ENCODE results near the gene SEC23IP.
"Not testable (repeated sequence)": the region's sequence is repeated elsewhere in the genome, so short reads cannot be mapped to it uniquely, and the experiment has no call there.

Gene SEC23IP

DNA sequence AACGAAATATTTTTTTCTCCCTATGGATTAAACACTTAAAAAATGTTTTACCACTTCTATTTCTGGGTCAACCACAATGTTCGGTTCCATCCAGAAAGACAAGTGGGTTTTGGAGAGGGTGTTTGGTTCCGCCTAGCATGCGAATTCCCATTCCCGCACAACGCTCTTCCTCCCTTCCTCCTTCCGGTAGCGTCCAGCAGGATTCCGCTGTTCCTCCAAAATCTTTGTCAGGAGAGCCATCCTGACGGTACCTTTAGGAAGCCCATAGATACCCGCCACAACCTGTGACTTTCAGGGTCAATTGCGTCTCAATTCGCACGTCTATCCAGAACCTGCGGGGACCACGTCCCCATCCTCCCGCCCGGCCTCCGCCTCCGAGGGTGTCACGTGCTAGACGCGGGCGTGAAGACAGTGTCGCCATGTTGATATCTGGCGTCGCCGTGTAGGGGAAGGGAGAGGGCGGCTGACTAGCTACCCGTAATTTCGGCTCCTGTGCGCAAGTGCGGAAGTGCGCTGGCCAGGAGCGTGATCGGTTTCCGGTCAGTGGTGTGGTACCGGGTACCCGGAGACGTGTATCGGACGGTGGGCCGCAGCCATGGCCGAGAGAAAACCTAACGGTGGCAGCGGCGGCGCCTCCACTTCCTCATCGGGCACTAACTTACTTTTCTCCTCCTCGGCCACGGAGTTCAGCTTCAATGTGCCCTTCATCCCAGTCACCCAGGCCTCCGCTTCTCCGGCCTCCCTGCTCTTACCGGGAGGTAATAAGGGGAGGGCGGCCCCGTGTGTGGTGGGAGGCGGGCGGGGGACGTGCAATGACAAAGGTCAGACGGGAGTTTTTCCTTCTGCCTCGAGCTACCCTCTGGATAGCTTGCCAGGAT is at the start of gene SEC23IP:
Gene SEC23IP (plus strand): TSS at position 543 of the 878 bp plus-strand sequence. CDS start 53 bp downstream, at position 596.
- in situ Hi-C loops (cut with HindIII; ENCODE audit: low pct_ligation_motif_present, low pct_unique_long_range_greater_than_20kb, low sequenced_read_pairs): no loop called here
- DNase-seq: peak; percentile 97

GRCh38 chr10:119845656-119846055 is 46.9 kb upstream of the SEC23IP start:
- in situ Hi-C loops (cut with HindIII; ENCODE audit: low pct_ligation_motif_present, low pct_unique_long_range_greater_than_20kb, low sequenced_read_pairs): no loop called here
- no peak for DNase-seq

GRCh38 chr10:119849031-119849789 is 43.3 kb upstream of the SEC23IP start:
- in situ Hi-C loops (cut with HindIII; ENCODE audit: low pct_ligation_motif_present, low pct_unique_long_range_greater_than_20kb, low sequenced_read_pairs): no loop called here
- DNase-seq: peak; percentile 79

- no peak for DNase-seq
- in situ Hi-C loops (cut with HindIII; ENCODE audit: low pct_ligation_motif_present, low pct_unique_long_range_greater_than_20kb, low sequenced_read_pairs): no loop called here
These were observed 42.6 kb upstream of the SEC23IP start for GRCh38 chr10:119849944-119850343.

DNA sequence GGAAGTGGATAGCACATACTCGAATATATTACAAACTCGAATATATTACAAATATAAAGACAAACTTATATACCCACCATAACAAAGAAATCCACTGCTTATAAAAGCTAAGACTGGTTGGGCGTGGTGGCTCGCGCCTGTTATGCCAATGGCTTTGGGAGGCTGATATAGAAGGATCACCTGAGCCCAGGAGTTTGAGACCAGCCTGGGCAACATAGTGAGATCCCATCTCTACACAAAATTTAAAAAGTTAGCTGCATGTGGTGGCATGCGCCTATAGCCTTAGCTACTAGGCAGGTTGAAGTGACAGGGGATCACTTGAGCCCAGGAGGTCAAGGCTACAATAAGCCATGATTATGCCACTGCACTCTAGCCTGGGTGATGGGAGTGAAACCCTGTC is 40.3 kb upstream of the SEC23IP start:
- in situ Hi-C loops (cut with HindIII; ENCODE audit: low pct_ligation_motif_present, low pct_unique_long_range_greater_than_20kb, low sequenced_read_pairs): no loop called here
- DNase-seq: no peak

DNA sequence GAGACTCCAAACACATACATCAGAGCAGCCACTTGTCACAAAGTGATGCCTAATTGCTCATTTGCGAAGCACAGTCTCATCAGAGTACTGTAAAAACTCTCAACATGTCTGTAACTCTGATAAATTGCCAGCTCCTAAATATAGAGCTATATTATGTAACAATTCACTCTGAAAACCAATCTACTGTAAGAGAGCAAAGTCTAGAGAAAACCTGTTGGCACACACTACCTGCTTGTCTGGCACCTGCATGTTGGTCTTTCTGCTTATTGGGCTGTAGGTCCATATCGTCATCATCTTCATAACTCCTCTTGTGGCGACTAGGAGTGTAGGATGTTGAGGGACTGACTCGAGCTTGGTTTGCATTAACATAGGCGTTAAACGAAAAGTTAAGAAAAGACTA is 39.7 kb upstream of the SEC23IP start:
- in situ Hi-C loops (cut with HindIII; ENCODE audit: low pct_ligation_motif_present, low pct_unique_long_range_greater_than_20kb, low sequenced_read_pairs): no loop called here
- DNase-seq: no peak

GRCh38 chr10:119853574-119853973 is 39.0 kb upstream of the SEC23IP start:
- no peak for DNase-seq
- in situ Hi-C loops (cut with HindIII; ENCODE audit: low pct_ligation_motif_present, low pct_unique_long_range_greater_than_20kb, low sequenced_read_pairs): no loop called here

DNA sequence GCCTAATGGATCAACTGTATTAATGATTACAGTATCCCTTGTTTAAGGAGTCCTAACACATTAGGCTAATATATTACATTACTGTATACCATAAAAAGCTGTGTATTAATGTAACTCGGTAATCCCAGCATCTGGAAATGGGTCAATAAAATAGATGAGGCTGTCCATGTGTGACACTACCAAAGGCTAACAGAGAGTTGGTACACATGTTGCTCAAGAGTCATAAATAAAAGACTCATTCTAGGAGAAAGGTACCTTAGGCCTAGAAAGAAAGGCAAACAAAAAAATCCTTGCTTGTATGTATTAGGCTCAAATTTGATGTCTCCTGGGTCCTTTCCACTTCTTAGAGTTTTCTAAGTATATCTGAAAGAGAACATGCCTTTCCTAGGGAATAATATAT is 34.5 kb upstream of the SEC23IP start:
- DNase-seq: no peak
- in situ Hi-C loops (cut with HindIII; ENCODE audit: low pct_ligation_motif_present, low pct_unique_long_range_greater_than_20kb, low sequenced_read_pairs): no loop called here

- DNase-seq: peak; percentile 61
- in situ Hi-C loops (cut with HindIII; ENCODE audit: low pct_ligation_motif_present, low pct_unique_long_range_greater_than_20kb, low sequenced_read_pairs): no loop called here
These were observed 32.9 kb upstream of the SEC23IP start for GRCh38 chr10:119859420-119860258.

GRCh38 chr10:119860866-119861607 is 31.5 kb upstream of the SEC23IP start:
- in situ Hi-C loops (cut with HindIII; ENCODE audit: low pct_ligation_motif_present, low pct_unique_long_range_greater_than_20kb, low sequenced_read_pairs): no loop called here
- no peak for DNase-seq

DNA sequence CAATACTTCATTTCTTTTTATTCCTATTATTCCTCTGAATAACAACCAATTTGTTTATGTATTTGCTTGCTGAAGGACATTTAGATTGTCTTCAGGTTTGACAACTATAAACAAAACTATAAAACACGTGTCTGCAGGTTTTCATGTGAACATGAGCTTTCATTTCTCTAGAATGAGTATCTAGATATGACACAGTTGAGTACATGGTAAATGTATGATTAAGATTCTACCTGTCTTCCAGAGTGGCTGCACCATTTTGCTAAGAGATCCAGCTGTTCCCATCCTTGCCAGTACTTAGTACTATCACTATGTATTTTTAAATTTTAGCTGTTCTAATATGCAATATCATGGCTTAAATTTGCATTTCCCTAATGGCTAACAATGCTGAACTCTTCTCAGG is 30.0 kb upstream of the SEC23IP start:
- DNase-seq: no peak
- in situ Hi-C loops (cut with HindIII; ENCODE audit: low pct_ligation_motif_present, low pct_unique_long_range_greater_than_20kb, low sequenced_read_pairs): no loop called here

GRCh38 chr10:119863951-119864565 is 28.5 kb upstream of the SEC23IP start:
- DNase-seq: no peak
- in situ Hi-C loops (cut with HindIII; ENCODE audit: low pct_ligation_motif_present, low pct_unique_long_range_greater_than_20kb, low sequenced_read_pairs): no loop called here

DNA sequence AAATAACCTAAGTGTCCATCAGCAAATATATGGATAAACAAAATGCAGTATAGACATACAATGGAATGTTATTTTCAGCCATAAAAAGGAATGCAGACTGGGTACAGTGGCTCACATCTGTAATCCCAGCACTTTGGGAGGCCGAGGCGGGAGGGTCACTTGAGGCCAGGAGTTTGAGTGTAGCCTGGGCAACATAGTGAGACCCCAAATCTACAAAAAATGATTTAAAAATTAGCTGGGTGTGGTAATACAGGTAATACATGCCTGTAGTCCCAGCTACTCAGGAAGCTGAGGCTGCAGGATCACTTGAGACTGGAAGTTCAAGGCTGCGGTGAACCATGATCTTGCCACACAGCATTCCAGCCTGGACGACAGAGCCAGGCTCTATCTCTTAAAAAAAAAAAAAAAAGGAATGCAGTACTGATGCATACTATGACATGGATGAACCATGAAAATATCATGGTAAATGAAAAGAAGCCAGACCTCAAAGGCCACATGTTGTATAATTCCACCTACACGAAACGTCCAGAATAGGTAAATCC is 26.8 kb upstream of the SEC23IP start:
- in situ Hi-C loops (cut with HindIII; ENCODE audit: low pct_ligation_motif_present, low pct_unique_long_range_greater_than_20kb, low sequenced_read_pairs): no loop called here
- DNase-seq: no peak

DNA sequence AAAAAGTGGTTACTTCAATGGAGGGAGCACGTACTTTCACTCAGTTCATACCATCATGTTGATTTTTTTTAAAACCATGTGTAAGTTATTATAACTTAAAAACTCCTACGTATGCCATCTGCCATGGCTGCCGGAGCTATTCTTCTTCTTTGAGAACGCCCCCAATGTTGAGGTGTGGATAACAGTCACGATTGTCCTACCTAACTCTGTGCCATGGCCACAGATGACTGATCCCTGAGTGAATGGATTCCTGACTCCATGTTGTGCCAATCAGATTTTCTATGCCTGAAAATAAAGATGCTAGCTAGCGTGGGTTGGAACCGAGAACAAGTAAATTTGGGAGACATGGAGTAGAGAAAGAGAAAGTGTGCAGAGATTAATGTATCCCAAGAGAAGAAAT is 25.2 kb upstream of the SEC23IP start:
- in situ Hi-C loops (cut with HindIII; ENCODE audit: low pct_ligation_motif_present, low pct_unique_long_range_greater_than_20kb, low sequenced_read_pairs): no loop called here

DNA sequence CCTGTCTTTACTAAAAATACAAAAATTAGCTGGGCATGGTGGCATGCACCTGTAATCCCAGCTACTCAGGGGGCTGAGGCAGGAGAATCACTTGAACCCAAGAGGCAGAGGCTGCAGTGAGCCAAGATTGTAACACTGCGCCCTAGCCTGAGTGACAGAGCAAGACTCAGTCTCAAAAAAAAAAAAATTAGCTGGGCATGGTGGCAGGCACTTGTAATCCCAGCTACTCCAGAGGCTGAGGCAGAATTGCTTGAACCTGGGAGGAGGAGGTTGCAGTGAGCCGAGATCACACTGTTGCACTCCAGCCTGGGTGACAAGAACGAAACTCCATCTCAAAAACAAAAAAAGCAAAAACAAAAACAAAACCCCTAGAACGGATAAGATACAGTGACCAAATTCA is 23.1 kb upstream of the SEC23IP start:
- DNase-seq; in situ Hi-C loops (cut with HindIII; ENCODE audit: low pct_ligation_motif_present, low pct_unique_long_range_greater_than_20kb, low sequenced_read_pairs): not testable (repeated sequence)

More for the DNA sequence above, 25.2 kb upstream of the SEC23IP start:
- DNase-seq: no peak

DNA sequence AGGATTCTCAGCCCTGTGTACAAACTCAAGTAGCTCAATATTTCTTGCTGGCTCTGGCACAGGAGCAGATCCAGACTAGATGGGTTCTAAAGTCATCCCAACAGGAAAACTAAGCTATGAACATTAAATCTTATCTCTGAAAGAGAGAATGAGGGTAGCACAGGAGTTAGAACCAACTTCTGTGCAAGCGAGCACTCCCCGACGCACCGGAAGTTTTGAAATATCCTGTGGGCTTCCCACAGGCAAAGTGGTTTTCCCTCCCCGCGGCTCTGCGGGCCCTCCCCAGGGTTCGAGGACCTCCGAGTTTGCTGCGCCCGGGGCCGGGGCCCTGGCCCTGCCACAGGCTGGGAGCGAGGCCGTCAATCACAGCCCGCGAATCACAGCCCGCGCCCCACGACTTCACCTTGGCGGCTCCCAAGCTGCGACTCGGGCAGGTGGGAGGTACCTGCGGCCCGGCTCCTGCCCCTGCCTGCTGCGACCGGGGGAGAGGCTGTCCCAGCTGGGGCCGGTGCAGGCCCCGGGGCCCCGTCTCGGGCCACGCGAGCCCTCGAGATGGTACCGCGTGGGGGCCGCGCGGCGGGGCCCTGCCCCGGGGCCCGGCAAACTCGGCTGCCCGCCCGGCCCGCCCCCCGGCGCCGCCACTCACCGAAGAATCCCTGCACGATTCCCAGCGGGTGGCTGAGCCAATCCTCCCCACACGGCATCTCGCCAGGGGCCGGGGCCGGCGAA is 20.5 kb upstream of the SEC23IP start:
- peak; percentile 43 for DNase-seq
- in situ Hi-C loops (cut with HindIII; ENCODE audit: low pct_ligation_motif_present, low pct_unique_long_range_greater_than_20kb, low sequenced_read_pairs): no loop called here

DNA sequence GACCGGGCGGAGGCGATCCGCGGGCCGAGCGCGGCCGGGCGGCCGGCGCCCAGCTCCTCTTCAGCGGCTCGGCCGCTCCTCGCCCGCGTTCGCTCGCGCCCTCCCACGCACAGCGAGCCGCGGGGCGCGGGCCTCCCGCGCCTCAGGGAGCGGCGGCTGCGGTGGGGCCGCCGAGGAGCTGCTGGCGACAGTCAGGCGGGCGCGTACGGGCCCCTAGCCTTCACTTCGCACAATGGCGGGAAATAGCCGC is 20.0 kb upstream of the SEC23IP start, which contains the start of gene MCMBP:
Gene MCMBP (minus strand): TSS at position 234 of the 250 bp plus-strand sequence. CDS start 259 bp downstream, outside the sequence.
- in situ Hi-C loops (cut with HindIII; ENCODE audit: low pct_ligation_motif_present, low pct_unique_long_range_greater_than_20kb, low sequenced_read_pairs): no loop called here
- no peak for DNase-seq
